MCF 10A (cell line): Measurements from ENCODE around the gene ADM. TPM values are rescaled to one million over a fixed set of nuclear protein-coding genes. Genes with fewer than 3 reads are reported as not detected.
"Not testable (repeated sequence)": the region's sequence is repeated elsewhere in the genome, so short reads cannot be mapped to it uniquely, and the experiment has no call there.

Source experiments
- BruUV-seq: library from RNA; stranded (reverse); fragments of 400-500 nt; replicated peaks from 2 replicates; lab custom pipeline; 2021; lab: Mats Ljungman, UMichigan
- CTCF ChIA-PET: fragments of 300-600 bp; sonication (Branson Sonifier 250); formaldehyde crosslinking; extraction: SDS; loops from one replicate; lab custom pipeline; 2021; ENCODE audit warnings: antibody characterized with exemption, inconsistent platforms; lab: Yijun Ruan, JAX
- POLR2A ChIA-PET: fragments of 300-600, 350-650 bp; sonication (Branson Sonifier 250); formaldehyde crosslinking; extraction: SDS; loops from one replicate; lab custom pipeline; 2020; ENCODE audit warnings: antibody characterized with exemption, inconsistent platforms; lab: Yijun Ruan, JAX
- DNase-seq: peaks from one replicate; pipeline ENCODE4 v3.0.0-alpha.2; 2018; ENCODE audit not compliant: unreplicated experiment
- H3K27ac Mint-ChIP-seq: one replicate; pipeline ENCODE4 v1.8.0; 2022; ENCODE audit warnings: mild to moderate bottlenecking, low read depth, mixed read lengths; ENCODE audit not compliant: unreplicated experiment
- H3K27me3 Mint-ChIP-seq: one replicate; pipeline ENCODE4 v1.8.0; 2022; ENCODE audit warnings: mixed read lengths; ENCODE audit not compliant: insufficient read depth, unreplicated experiment
- H3K36me3 Mint-ChIP-seq: one replicate; pipeline ENCODE4 v1.8.0; 2022; ENCODE audit warnings: mild to moderate bottlenecking, moderate library complexity, mixed read lengths; ENCODE audit not compliant: insufficient read depth, unreplicated experiment
- H3K4me1 Mint-ChIP-seq: one replicate; pipeline ENCODE4 v1.8.0; 2022; ENCODE audit warnings: mixed read lengths; ENCODE audit not compliant: insufficient read depth, unreplicated experiment
- H3K4me3 Mint-ChIP-seq: one replicate; pipeline ENCODE4 v1.8.0; 2022; ENCODE audit warnings: mild to moderate bottlenecking, moderate library complexity, mixed read lengths; ENCODE audit not compliant: unreplicated experiment
- H3K9me3 Mint-ChIP-seq: one replicate; pipeline ENCODE4 v1.8.0; 2022; ENCODE audit warnings: mixed read lengths; ENCODE audit not compliant: unreplicated experiment
- CTCF ChIP-seq: fragments of 200-600 bp; IDR thresholded peaks from one replicate; pipeline ENCODE4 v1.8.0; 2022; ENCODE audit warnings: antibody characterized with exemption, mild to moderate bottlenecking; ENCODE audit not compliant: unreplicated experiment
- intact Hi-C: fragments of 100-400 bp; cut with micrococcal nuclease; formaldehyde crosslinking; loops from 2 replicates; pipeline ENCODE4 v1.14.1; 2022
- total RNA-seq: library from RNA; stranded (reverse); gene quantifications from 2 replicates; pipeline ENCODE4 v1.2.3, GENCODE V29; 2022

ADM gene
- total RNA-seq, 1 experiment from 2014 or later, result 8.7 TPM

- intact Hi-C loops, result no loop called here
- no TSS peak for BruUV-seq
- no peak overlapping the region for H3K27ac Mint-ChIP-seq
- no peak overlapping the region for H3K4me3 Mint-ChIP-seq
- ChIA-PET CTCF (no interaction called here), POLR2A (no interaction called here)
- TF ChIP-seq CTCF, result no peak
- no peaks in the 10 kb centered on the region for H3K36me3 Mint-ChIP-seq
- H3K9me3 Mint-ChIP-seq, result no peaks in the 10 kb centered on the region
- no peak for DNase-seq
- H3K4me1 Mint-ChIP-seq, result peaks cover 31% of the 10 kb centered on the region
- no peaks in the 10 kb centered on the region for H3K27me3 Mint-ChIP-seq
Measured at GRCh38 chr11:10261821-10262220, 43.1 kb upstream of the ADM start.

GRCh38 chr11:10263929-10264328 is 40.9 kb upstream of the ADM start:
- BruUV-seq, result no TSS peak
- H3K9me3 Mint-ChIP-seq, result no peaks in the 10 kb centered on the region
- ChIA-PET CTCF (interaction anchor here (0.7 kb wide), 2 partner anchors 56 to 65 kb away, joined by 3 read pairs; no protein-coding TSS in a partner anchor), POLR2A (interaction anchor here (1.5 kb wide), 1 partner anchor 56 kb away, joined by 3 read pairs; no protein-coding TSS in a partner anchor)
- H3K36me3 Mint-ChIP-seq, result peaks cover 3% of the 10 kb centered on the region
- peaks cover 27% of the 10 kb centered on the region for H3K4me1 Mint-ChIP-seq
- DNase-seq, result no peak
- H3K27ac Mint-ChIP-seq, result no peak overlapping the region
- H3K4me3 Mint-ChIP-seq, result no peak overlapping the region
- H3K27me3 Mint-ChIP-seq, result no peaks in the 10 kb centered on the region
- TF ChIP-seq CTCF, result no peak
- intact Hi-C loops, result no loop called here

GRCh38 chr11:10264716-10265115 is 40.2 kb upstream of the ADM start:
- H3K9me3 Mint-ChIP-seq, intact Hi-C loops: not testable (repeated sequence)

GRCh38 chr11:10265936-10266335 is 38.9 kb upstream of the ADM start:
- peaks cover 25% of the 10 kb centered on the region for H3K4me1 Mint-ChIP-seq
- no peaks in the 10 kb centered on the region for H3K27me3 Mint-ChIP-seq
- ChIA-PET CTCF (interaction anchor here (1.0 to 1.2 kb wide), 2 partner anchors 11 to 58 kb away, joined by 3 read pairs; no protein-coding TSS in a partner anchor), POLR2A (interaction anchor here (0.6 to 1.1 kb wide), 3 partner anchors 10 to 1127 kb away, joined by 3 to 4 read pairs (median 3); no protein-coding TSS in a partner anchor)
- TF ChIP-seq CTCF, result no peak
- no TSS peak for BruUV-seq
- intact Hi-C loops, result no loop called here
- H3K9me3 Mint-ChIP-seq, result no peaks in the 10 kb centered on the region
- DNase-seq, result no peak
- H3K27ac Mint-ChIP-seq, result no peak overlapping the region
- peaks cover 4% of the 10 kb centered on the region for H3K36me3 Mint-ChIP-seq
- H3K4me3 Mint-ChIP-seq, result no peak overlapping the region

More at GRCh38 chr11:10264716-10265115, 40.2 kb upstream of the ADM start:
- ChIA-PET POLR2A (interaction anchor here (0.9 kb wide), 1 partner anchor 9 kb away, joined by 3 read pairs; no protein-coding TSS in a partner anchor), CTCF (interaction anchor here (1.2 kb wide), 1 partner anchor 56 kb away, joined by 3 read pairs; no protein-coding TSS in a partner anchor)
- not testable (repeated sequence) for BruUV-seq, H3K4me3 Mint-ChIP-seq, DNase-seq, H3K27me3 Mint-ChIP-seq, H3K36me3 Mint-ChIP-seq, H3K27ac Mint-ChIP-seq
- peaks cover 31% of the 10 kb centered on the region for H3K4me1 Mint-ChIP-seq
